ENCODE results near the gene ATXN7.

Gene ATXN7

GRCh38 chr3:63818282-63819150, 45.2 kb upstream of the ATXN7 start:
- TF ChIP-seq SIN3A (IDR thresholded peaks at IDR 0.05; ENCODE audit: borderline replicate concordance, insufficient read depth, low read length) (no peak), TAF1 (IDR thresholded peaks at IDR 0.05; ENCODE audit: borderline replicate concordance, insufficient read depth, low read length) (no peak), POLR2AphosphoS5 (IDR thresholded peaks at IDR 0.05; ENCODE audit: low read depth, low read length) (no peak), REST (IDR thresholded peaks at IDR 0.05; ENCODE audit: insufficient read depth in 1 of 2, low read depth in 2 of 2, low read length in 2 of 2) (no peak), FOXP2 (optimal IDR thresholded peaks at IDR 0.05; ENCODE audit: borderline replicate concordance, extremely low read depth, extremely low read length, insufficient read depth) (no peak)

- TF ChIP-seq TAF1 (IDR thresholded peaks at IDR 0.05; ENCODE audit: borderline replicate concordance, insufficient read depth, low read length), result no peak
- TF ChIP-seq POLR2AphosphoS5 (IDR thresholded peaks at IDR 0.05; ENCODE audit: low read depth, low read length), result no peak
- TF ChIP-seq REST (IDR thresholded peaks at IDR 0.05; ENCODE audit: insufficient read depth in 1 of 2, low read depth in 2 of 2, low read length in 2 of 2), result no peak
- no peak for TF ChIP-seq SIN3A (IDR thresholded peaks at IDR 0.05; ENCODE audit: borderline replicate concordance, insufficient read depth, low read length)
- TF ChIP-seq FOXP2 (optimal IDR thresholded peaks at IDR 0.05; ENCODE audit: borderline replicate concordance, extremely low read depth, extremely low read length, insufficient read depth), result no peak
These were observed 44.6 kb upstream of the ATXN7 start, which contains the start of gene C3orf49 for GRCh38 chr3:63819151-63819398. C3orf49 (plus strand) TSS chr3:63819299; CDS start chr3:63819472, 173 bp downstream.

GRCh38 chr3:63824309-63824708, 39.4 kb upstream of the ATXN7 start:
- TF ChIP-seq POLR2AphosphoS5 (IDR thresholded peaks at IDR 0.05; ENCODE audit: low read depth, low read length) (no peak), TAF1 (IDR thresholded peaks at IDR 0.05; ENCODE audit: borderline replicate concordance, insufficient read depth, low read length) (no peak), REST (IDR thresholded peaks at IDR 0.05; ENCODE audit: insufficient read depth in 1 of 2, low read depth in 2 of 2, low read length in 2 of 2) (no peak), SIN3A (IDR thresholded peaks at IDR 0.05; ENCODE audit: borderline replicate concordance, insufficient read depth, low read length) (no peak), FOXP2 (optimal IDR thresholded peaks at IDR 0.05; ENCODE audit: borderline replicate concordance, extremely low read depth, extremely low read length, insufficient read depth) (no peak)

- TF ChIP-seq REST (IDR thresholded peaks at IDR 0.05; ENCODE audit: insufficient read depth in 1 of 2, low read depth in 2 of 2, low read length in 2 of 2) (no peak), TAF1 (IDR thresholded peaks at IDR 0.05; ENCODE audit: borderline replicate concordance, insufficient read depth, low read length) (no peak), POLR2AphosphoS5 (IDR thresholded peaks at IDR 0.05; ENCODE audit: low read depth, low read length) (no peak), SIN3A (IDR thresholded peaks at IDR 0.05; ENCODE audit: borderline replicate concordance, insufficient read depth, low read length) (no peak), FOXP2 (optimal IDR thresholded peaks at IDR 0.05; ENCODE audit: borderline replicate concordance, extremely low read depth, extremely low read length, insufficient read depth) (no peak)
These were observed 33.1 kb upstream of the ATXN7 start for GRCh38 chr3:63830526-63830925.

All from PFSK-1 (cell line).